T-helper 2 cell treated with Interferon-gamma antibody and Interleukin-4, amounts not matched to agents 5 μg/mL and 100 μg/mL, for 36 hours (primary cell): ENCODE results near the gene NUDT5.

ENCODE experiments used
- DNase-seq: peaks from one replicate; pipeline ENCODE4 v3.0.0; 2021; ENCODE audit warnings: low spot score
- H3K27ac Mint-ChIP-seq: one replicate; pipeline ENCODE4 v1.8.0; 2021; ENCODE audit warnings: mild to moderate bottlenecking, mixed read lengths
- H3K27me3 Mint-ChIP-seq: one replicate; pipeline ENCODE4 v1.8.0; 2021; ENCODE audit warnings: low read depth, mixed read lengths
- H3K36me3 Mint-ChIP-seq: one replicate; pipeline ENCODE4 v1.8.0; 2021; ENCODE audit warnings: low read depth, mixed read lengths
- H3K4me1 Mint-ChIP-seq: one replicate; pipeline ENCODE4 v1.8.0; 2021; ENCODE audit warnings: low read depth, mixed read lengths
- H3K4me3 Mint-ChIP-seq: one replicate; pipeline ENCODE4 v1.8.0; 2022; ENCODE audit warnings: mild to moderate bottlenecking, moderate library complexity, mixed read lengths
- H3K9me3 Mint-ChIP-seq: one replicate; pipeline ENCODE4 v1.8.0; 2021; ENCODE audit warnings: mixed read lengths

NUDT5 gene

DNA sequence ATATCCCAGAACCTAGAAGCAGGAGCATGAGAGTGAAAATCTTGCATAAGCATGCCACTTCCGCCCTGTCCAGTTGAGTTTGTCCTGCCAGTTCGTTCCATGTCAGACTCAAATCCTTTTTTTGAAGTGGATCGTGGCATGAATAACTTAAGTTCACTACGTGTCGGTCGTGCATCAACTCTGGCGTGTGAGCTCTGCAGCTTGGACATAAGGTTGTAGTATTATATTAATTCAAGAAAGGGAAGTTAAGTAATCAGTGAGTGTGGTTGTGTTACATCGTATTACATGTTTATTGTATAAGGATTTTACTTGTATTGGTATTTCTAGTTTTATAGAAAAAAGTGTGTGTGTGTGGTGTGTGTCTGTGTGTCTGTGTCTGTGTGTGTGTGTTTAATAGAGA lies 23.3 kb upstream of the NUDT5 start:
- no peak overlapping the region for H3K27ac Mint-ChIP-seq
- H3K36me3 Mint-ChIP-seq, result peaks cover 52% of the 10 kb centered on the region
- H3K9me3 Mint-ChIP-seq, result no peaks in the 10 kb centered on the region
- DNase-seq, result no peak
- no peaks in the 10 kb centered on the region for H3K27me3 Mint-ChIP-seq
- H3K4me1 Mint-ChIP-seq, result peaks cover 11% of the 10 kb centered on the region
- no peak overlapping the region for H3K4me3 Mint-ChIP-seq

GRCh38 chr10:12214763-12215218 lies 19.1 kb upstream of the NUDT5 start:
- Mint-ChIP-seq H3K27ac (peak overlapping the region; percentile 85), H3K4me3 (peak overlapping the region; percentile 57), H3K36me3 (peaks cover 48% of the 10 kb centered on the region), H3K9me3 (no peaks in the 10 kb centered on the region), H3K27me3 (no peaks in the 10 kb centered on the region), H3K4me1 (peaks cover 9% of the 10 kb centered on the region)
- peak; percentile 18 for DNase-seq

GRCh38 chr10:12214093-12214492 lies 18.4 kb upstream of the NUDT5 start:
- H3K4me1 Mint-ChIP-seq, result peaks cover 11% of the 10 kb centered on the region
- no peak overlapping the region for H3K4me3 Mint-ChIP-seq
- no peaks in the 10 kb centered on the region for H3K27me3 Mint-ChIP-seq
- H3K27ac Mint-ChIP-seq, result no peak overlapping the region
- H3K36me3 Mint-ChIP-seq, result peaks cover 50% of the 10 kb centered on the region
- H3K9me3 Mint-ChIP-seq, result no peaks in the 10 kb centered on the region
- DNase-seq, result no peak

- Mint-ChIP-seq H3K27me3 (no peaks in the 10 kb centered on the region), H3K4me1 (peaks cover 16% of the 10 kb centered on the region), H3K27ac (no peak overlapping the region), H3K9me3 (no peaks in the 10 kb centered on the region), H3K4me3 (no peak overlapping the region), H3K36me3 (peaks cover 49% of the 10 kb centered on the region)
- no peak for DNase-seq
Observed at GRCh38 chr10:12213621-12214020, 17.9 kb upstream of the NUDT5 start.

DNA sequence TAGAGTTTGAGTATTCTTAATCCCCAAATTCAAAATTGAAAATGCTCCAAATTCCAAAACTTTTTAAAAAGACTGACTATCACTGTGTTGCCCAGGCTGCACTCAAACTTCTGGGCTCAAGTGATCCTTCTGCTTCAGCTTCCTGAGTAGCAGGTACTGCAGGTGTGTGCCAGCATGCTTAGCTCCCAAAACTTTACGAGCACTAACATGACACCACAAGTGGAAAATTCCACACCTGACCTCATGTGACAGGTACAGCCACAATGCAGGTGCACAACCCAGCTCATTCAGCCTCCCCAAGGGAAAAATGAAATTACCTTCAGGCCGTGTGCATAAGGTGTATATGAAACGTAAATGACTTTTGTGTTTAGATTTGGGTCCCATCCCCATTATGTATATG lies 16.8 kb upstream of the NUDT5 start:
- H3K36me3 Mint-ChIP-seq, result peaks cover 53% of the 10 kb centered on the region
- no peak overlapping the region for H3K4me3 Mint-ChIP-seq
- no peaks in the 10 kb centered on the region for H3K9me3 Mint-ChIP-seq
- H3K27ac Mint-ChIP-seq, result no peak overlapping the region
- no peak for DNase-seq
- H3K4me1 Mint-ChIP-seq, result peaks cover 16% of the 10 kb centered on the region
- no peaks in the 10 kb centered on the region for H3K27me3 Mint-ChIP-seq

DNA sequence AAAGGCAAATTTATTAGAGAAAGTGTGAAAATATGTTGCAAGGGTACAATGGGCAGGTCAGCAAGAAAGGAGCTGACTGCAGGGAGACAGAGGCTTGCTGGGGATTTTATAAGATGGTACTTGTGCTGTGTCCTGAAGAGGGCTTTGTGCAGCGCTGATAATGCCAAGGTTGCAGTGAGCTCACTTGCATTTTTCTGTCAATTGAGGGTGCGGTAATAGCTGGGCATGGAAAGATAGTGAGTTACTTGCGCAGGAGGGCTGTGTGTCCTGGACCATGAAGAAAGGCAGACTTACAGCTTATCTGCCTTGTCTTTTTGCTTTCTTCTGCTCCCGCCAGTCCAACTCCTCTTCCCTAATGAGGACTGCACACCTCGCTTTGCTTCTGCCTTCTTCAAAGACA lies 12.8 kb upstream of the NUDT5 start:
- Mint-ChIP-seq H3K9me3 (no peaks in the 10 kb centered on the region), H3K27ac (no peak overlapping the region), H3K36me3 (peaks cover 47% of the 10 kb centered on the region), H3K4me1 (peaks cover 16% of the 10 kb centered on the region), H3K4me3 (no peak overlapping the region), H3K27me3 (no peaks in the 10 kb centered on the region)
- DNase-seq, result no peak

DNA sequence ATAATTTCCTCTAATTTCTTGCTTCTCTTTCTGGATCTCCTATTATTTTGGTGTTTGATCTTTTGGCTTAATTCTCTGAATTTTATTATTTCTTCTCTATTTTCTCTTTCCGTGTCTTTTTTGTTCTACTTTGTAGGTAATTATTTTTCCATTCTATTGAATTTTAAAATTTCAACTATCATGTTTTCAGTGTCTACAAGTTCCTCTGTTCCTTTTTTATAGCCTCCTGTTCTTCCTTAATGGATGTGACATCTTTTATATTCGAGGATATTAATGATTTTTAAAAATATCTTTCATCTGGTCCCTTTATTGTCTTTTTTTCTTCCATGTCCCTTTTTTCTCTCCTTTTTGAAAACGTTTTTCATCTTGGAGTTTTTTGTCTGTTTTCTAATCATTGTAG lies 11.4 kb upstream of the NUDT5 start:
- peaks cover 18% of the 10 kb centered on the region for H3K4me1 Mint-ChIP-seq
- no peaks in the 10 kb centered on the region for H3K27me3 Mint-ChIP-seq
- no peak overlapping the region for H3K27ac Mint-ChIP-seq
- no peak overlapping the region for H3K4me3 Mint-ChIP-seq
- DNase-seq, result no peak
- no peaks in the 10 kb centered on the region for H3K9me3 Mint-ChIP-seq
- H3K36me3 Mint-ChIP-seq, result peaks cover 47% of the 10 kb centered on the region

GRCh38 chr10:12205082-12205481 lies 9.4 kb upstream of the NUDT5 start:
- Mint-ChIP-seq H3K4me1 (peaks cover 26% of the 10 kb centered on the region), H3K4me3 (no peak overlapping the region), H3K36me3 (peaks cover 49% of the 10 kb centered on the region), H3K9me3 (no peaks in the 10 kb centered on the region), H3K27ac (peak overlapping the region; percentile 0), H3K27me3 (no peaks in the 10 kb centered on the region)
- no peak for DNase-seq

DNA sequence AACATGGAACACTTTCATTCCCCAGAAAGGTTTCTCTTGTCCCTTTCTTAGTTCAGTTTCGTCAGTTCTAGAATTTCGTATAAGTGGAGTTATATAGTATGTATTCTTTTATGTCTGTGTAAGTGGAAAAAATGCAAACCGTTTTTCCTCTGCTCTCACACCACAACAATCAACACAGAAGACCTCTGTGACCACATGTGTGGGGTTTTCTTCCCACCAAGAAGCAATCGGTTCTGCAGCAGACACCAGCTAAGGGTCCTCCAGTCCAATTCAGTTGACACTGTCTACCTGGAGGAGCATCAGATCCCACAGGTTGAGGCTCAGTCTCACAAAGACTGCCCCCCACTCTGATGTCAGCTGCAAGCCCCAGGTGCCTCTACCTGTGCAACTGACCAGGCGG lies 6.5 kb upstream of the NUDT5 start:
- no peak for DNase-seq
- H3K27me3 Mint-ChIP-seq, result no peaks in the 10 kb centered on the region
- H3K9me3 Mint-ChIP-seq, result no peaks in the 10 kb centered on the region
- peaks cover 34% of the 10 kb centered on the region for H3K4me1 Mint-ChIP-seq
- no peak overlapping the region for H3K27ac Mint-ChIP-seq
- no peak overlapping the region for H3K4me3 Mint-ChIP-seq
- H3K36me3 Mint-ChIP-seq, result peaks cover 42% of the 10 kb centered on the region

DNA sequence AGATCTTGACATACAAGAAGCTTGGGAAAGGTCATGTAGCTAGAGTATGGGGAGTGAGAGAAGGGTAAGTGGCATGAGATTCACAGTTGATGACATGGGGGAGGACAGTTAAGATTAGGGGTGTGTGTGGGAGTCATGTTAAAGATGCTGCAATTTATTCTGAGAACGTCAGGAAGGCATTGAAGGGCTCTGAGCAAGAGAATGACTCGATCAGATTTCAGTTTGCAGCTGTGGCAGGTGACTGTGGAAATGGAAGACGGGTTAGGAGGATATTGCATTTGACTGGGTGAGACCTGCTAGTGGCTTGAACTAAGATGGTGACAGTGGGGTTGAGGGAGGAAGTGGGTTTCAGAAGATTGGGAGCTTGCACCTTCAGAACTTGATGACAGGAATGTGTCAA lies 5.9 kb upstream of the NUDT5 start:
- no peaks in the 10 kb centered on the region for H3K9me3 Mint-ChIP-seq
- DNase-seq, result peak; percentile 28
- H3K36me3 Mint-ChIP-seq, result peaks cover 39% of the 10 kb centered on the region
- H3K4me3 Mint-ChIP-seq, result peak overlapping the region; percentile 32
- H3K4me1 Mint-ChIP-seq, result peaks cover 32% of the 10 kb centered on the region
- H3K27me3 Mint-ChIP-seq, result no peaks in the 10 kb centered on the region
- peak overlapping the region; percentile 46 for H3K27ac Mint-ChIP-seq

DNA sequence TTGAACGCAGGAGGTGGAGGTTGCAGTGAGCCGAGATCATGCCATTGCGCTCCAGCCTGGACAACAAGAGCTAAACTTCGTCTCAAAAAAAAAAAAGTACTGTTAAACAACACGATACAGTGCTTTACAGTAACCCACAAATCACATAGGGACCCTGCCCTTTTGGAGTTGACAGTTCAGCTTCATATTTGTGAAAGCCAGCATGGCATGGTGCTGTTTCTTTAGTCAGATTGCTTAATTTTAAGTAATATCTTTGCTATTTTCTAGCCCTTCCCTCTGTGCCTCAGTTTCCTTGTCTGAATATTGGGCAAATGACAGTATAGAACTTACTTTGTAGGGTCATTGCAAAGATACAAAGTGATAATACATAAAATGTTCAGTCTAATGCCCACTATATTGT lies 5.2 kb upstream of the NUDT5 start:
- DNase-seq, result no peak
- Mint-ChIP-seq H3K36me3 (peaks cover 44% of the 10 kb centered on the region), H3K9me3 (no peaks in the 10 kb centered on the region), H3K27me3 (no peaks in the 10 kb centered on the region), H3K4me1 (peaks cover 33% of the 10 kb centered on the region), H3K4me3 (no peak overlapping the region), H3K27ac (no peak overlapping the region)

DNA sequence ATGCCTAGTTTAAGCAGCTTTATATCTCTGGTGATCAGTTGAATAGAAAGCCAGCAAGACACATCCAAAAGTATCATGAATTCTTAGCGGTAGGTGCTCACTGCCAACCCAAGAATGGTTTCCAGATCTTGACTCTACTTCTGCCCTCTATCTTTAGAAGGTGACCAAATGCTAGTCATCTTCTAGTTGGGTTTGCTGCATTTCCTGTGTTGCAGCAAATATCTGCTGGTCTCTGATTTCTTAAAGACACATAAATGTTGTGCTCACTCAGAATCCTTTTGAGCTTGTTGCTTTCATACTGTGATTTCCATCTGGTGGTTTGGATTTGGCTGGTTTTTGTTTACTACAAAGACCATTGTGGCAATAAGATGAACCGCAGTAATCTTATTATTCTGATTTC lies 2.5 kb upstream of the NUDT5 start:
- peaks cover 35% of the 10 kb centered on the region for H3K4me1 Mint-ChIP-seq
- DNase-seq, result no peak
- H3K27me3 Mint-ChIP-seq, result no peaks in the 10 kb centered on the region
- H3K27ac Mint-ChIP-seq, result no peak overlapping the region
- peaks cover 34% of the 10 kb centered on the region for H3K36me3 Mint-ChIP-seq
- H3K9me3 Mint-ChIP-seq, result no peaks in the 10 kb centered on the region
- peak overlapping the region; percentile 69 for H3K4me3 Mint-ChIP-seq

DNA sequence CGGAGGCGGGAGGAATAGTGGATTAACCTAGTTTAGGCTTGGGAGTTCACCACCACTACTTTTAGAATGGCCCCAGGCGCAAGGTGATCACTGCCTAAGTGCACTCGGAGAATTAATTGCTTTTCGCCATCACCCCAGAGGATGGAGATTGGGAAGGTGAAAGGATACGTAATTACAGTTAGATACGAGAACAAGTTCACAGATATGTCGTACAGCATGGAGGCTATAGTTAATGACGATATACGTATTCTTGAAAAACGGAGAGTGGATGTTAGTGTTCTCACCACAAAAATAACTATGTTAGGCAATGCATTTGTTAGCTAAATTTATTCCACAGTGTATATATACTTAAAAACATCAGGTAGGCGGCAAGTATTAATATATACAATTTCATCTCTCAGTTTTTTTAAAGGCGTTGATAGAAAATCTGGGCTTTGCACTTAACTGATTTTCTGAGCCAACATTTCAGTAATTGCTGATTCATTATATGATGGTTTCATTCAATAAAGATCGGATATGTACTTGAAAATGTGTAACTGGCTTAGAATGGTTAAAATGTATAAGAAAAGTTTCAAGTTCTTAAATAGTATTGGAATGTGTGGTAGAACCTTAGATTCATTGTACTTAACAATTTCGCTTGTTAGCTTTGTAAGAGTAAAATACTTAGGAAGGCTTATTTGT lies 980 bp upstream of the NUDT5 start:
- H3K27ac Mint-ChIP-seq, result peak overlapping the region; percentile 98
- DNase-seq, result no peak
- peaks cover 37% of the 10 kb centered on the region for H3K36me3 Mint-ChIP-seq
- no peaks in the 10 kb centered on the region for H3K9me3 Mint-ChIP-seq
- H3K27me3 Mint-ChIP-seq, result no peaks in the 10 kb centered on the region
- peak overlapping the region; percentile 90 for H3K4me3 Mint-ChIP-seq
- peaks cover 40% of the 10 kb centered on the region for H3K4me1 Mint-ChIP-seq

DNA sequence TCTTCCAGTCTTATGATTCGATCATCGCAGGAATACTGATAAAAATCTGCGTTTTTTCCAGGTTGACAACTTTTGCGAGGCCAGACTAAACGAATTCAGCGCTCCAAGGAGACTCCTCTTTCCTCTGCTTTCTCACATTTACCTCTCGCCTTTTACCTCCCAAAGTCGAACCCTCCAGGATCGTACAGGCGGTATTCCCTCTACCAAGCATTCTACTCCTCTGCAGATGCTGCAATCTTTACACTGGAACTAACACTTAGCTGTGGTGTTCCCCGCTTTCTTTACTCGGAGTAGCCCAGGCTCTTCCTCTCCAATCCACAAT lies 449 bp downstream of the NUDT5 start:
- Mint-ChIP-seq H3K27ac (peak overlapping the region; percentile 98), H3K9me3 (no peaks in the 10 kb centered on the region), H3K27me3 (no peaks in the 10 kb centered on the region), H3K4me3 (peak overlapping the region; percentile 90), H3K4me1 (peaks cover 39% of the 10 kb centered on the region), H3K36me3 (peaks cover 29% of the 10 kb centered on the region)
- DNase-seq, result no peak

DNA sequence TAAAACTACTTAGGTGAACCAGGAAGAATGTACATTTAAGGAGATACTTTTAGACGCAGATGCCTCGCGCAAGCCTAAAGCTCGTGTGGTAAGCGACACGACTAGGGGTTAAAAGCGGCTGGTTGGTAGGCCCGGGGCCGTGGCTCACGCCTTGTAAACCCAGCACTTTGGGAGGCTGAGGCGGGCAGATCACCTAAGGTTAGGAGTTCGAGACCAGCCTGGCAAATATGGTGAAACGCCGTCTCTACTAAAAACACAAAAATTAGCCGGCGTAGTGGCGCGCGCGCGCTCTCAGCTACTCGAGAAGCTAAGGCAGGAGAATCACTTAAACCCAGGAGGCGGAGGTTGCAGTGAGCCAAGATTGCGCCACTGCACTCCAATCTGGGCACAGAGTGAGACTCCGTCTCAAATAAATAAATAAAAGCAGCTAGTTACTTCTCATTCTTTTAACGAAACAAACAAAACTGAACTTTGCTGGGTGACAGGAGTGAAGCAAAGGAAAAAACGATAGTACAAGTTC lies 879 bp downstream of the NUDT5 start:
- H3K27ac Mint-ChIP-seq, result peak overlapping the region; percentile 98
- DNase-seq, result peak; percentile 30
- peaks cover 41% of the 10 kb centered on the region for H3K4me1 Mint-ChIP-seq
- H3K36me3 Mint-ChIP-seq, result peaks cover 29% of the 10 kb centered on the region
- no peaks in the 10 kb centered on the region for H3K9me3 Mint-ChIP-seq
- peak overlapping the region; percentile 90 for H3K4me3 Mint-ChIP-seq
- H3K27me3 Mint-ChIP-seq, result no peaks in the 10 kb centered on the region
